Psoas muscle (tissue), 7 donors: ENCODE measurements around the gene SMIM45.

Experiments used
- ATAC-seq, 4 donors: fragments of 200-7000 bp; cut with Tn5 transposase; one replicate each; pipeline ENCODE4 v1.9.1; 2020; ENCODE audit warnings: moderate library complexity in 3 of 4, mild to moderate bottlenecking in 2 of 4
- DNase-seq, 2 donors: peaks; one replicate each; pipeline ENCODE4 v3.0.0-alpha.2; 2020
- H3K27ac ChIP-seq: fragments of 200-600 bp; one replicate; pipeline ENCODE4 v1.8.0; 2022
- H3K27me3 ChIP-seq, 3 donors: fragments of 200-600 bp in 1 of 3; one replicate each; pipeline versions ENCODE4 v1.6.1 to v1.8.0; 2013 to 2022; ENCODE audit warnings: low read length in 2 of 3, mild to moderate bottlenecking in 2 of 3, moderate library complexity in 1 of 3; ENCODE audit not compliant: insufficient read depth in 3 of 3
- H3K36me3 ChIP-seq, 2 donors: fragments of 200-600 bp in 1 of 2; one replicate each; pipeline versions ENCODE4 v1.6.1 to v1.8.0; 2013 to 2022; ENCODE audit warnings: low read depth in 1 of 2, mild to moderate bottlenecking in 1 of 2, moderate library complexity in 1 of 2; ENCODE audit not compliant: insufficient read depth in 1 of 2
- H3K4me1 ChIP-seq: fragments of 200-600 bp; one replicate; pipeline ENCODE4 v1.8.0; 2022
- H3K4me3 ChIP-seq: fragments of 200-600 bp; one replicate; pipeline ENCODE4 v1.8.0; 2022; ENCODE audit warnings: mild to moderate bottlenecking
- H3K9me3 ChIP-seq: fragments of 200-600 bp; one replicate; pipeline ENCODE4 v1.8.0; 2022
- CTCF ChIP-seq: fragments of 200-600 bp; IDR thresholded peaks from one replicate; pipeline ENCODE4 v1.8.0; 2022; ENCODE audit warnings: antibody characterized with exemption
- WGBS, 3 donors: extraction: QIAGEN DNeasy Blood & Tissue Kit; methylation state at CpG; one replicate each; pipeline versions ENCODE4 v1.1.6 to v1.1.7; 2013; 5-methylcytosine and 5-hydroxymethylcytosine counted together
- intact Hi-C, 2 donors: fragments of 100-400 bp; cut with DNase I; formaldehyde crosslinking; loops; one replicate each; pipeline versions ENCODE4 v1.11.0 to v1.14.2; 2022
- donor health status: healthy with polysubstance abuse.
- donor health status: DM: no; HTN: no; CAD: no; lungs with moderate emphysema.
- donor health status: Bipolar disorder and iron deficiency.
- donor health status: healthy.
- donor health status: DM: yes; HTN: yes; CAD: no.
- donor health status: DM: no; HTN: no; CAD: no.
- donor health status: DM: yes; HTN: yes; CAD: no.

Gene SMIM45

GRCh38 chr22:41931701-41932269 lies 20.2 kb upstream of the SMIM45 start:
- no peaks in the 10 kb centered on the region for H3K4me1 ChIP-seq
- no peaks in the 10 kb centered on the region for H3K36me3 ChIP-seq
- WGBS, 3 donors, result 78 to 83% (median 80%) methylated on average over 10 of the region's 10 CpGs
- no peak overlapping the region for H3K27ac ChIP-seq
- intact Hi-C loops, result no loop called here
- no peak overlapping the region for H3K4me3 ChIP-seq
- ATAC-seq (no peak), DNase-seq (no peak)
- no peak for TF ChIP-seq CTCF
- no peaks in the 10 kb centered on the region for H3K9me3 ChIP-seq
- H3K27me3 ChIP-seq, result no peaks in the 10 kb centered on the region

DNA sequence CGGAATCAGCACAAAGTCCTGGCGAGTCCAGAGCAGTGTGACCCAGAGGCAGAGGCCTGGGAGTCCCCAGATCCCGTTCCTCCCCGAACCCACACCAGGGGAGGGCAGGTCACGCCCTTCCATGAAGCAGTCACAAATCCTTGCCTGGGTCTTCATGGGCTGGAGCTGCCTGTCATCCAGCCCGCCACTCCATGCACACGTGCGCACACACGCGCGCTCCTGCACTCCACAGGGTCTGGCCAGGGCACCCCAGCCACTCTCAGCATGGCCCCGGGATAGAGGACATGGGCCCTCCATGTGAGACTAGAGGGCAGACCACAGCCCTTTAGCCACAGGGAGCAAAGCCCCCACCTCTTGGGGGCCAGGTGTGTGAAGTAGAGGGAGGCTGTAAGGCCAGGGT lies 19.6 kb upstream of the SMIM45 start:
- no peak overlapping the region for H3K4me3 ChIP-seq
- no peaks in the 10 kb centered on the region for H3K36me3 ChIP-seq
- WGBS, 3 donors, result 93 to 97% (median 95%) methylated on average over 12 of the region's 12 CpGs
- no peaks in the 10 kb centered on the region for H3K27me3 ChIP-seq
- DNase-seq (no peak), ATAC-seq (no peak)
- no peaks in the 10 kb centered on the region for H3K4me1 ChIP-seq
- intact Hi-C loops, result no loop called here
- H3K27ac ChIP-seq, result no peak overlapping the region
- H3K9me3 ChIP-seq, result no peaks in the 10 kb centered on the region
- TF ChIP-seq CTCF, result no peak

- Histone ChIP-seq H3K9me3 (no peaks in the 10 kb centered on the region), H3K4me3 (no peak overlapping the region), H3K27ac (no peak overlapping the region), H3K4me1 (no peaks in the 10 kb centered on the region), H3K27me3 (no peaks in the 10 kb centered on the region), H3K36me3 (no peaks in the 10 kb centered on the region)
- no peak for TF ChIP-seq CTCF
- intact Hi-C loops, result no loop called here
- ATAC-seq, result no peak
- no peak for DNase-seq
- WGBS, 3 donors, result 82 to 90% (median 85%) methylated on average over 16 of the region's 16 CpGs
These were observed 18.4 kb upstream of the SMIM45 start for GRCh38 chr22:41933411-41934177.

DNA sequence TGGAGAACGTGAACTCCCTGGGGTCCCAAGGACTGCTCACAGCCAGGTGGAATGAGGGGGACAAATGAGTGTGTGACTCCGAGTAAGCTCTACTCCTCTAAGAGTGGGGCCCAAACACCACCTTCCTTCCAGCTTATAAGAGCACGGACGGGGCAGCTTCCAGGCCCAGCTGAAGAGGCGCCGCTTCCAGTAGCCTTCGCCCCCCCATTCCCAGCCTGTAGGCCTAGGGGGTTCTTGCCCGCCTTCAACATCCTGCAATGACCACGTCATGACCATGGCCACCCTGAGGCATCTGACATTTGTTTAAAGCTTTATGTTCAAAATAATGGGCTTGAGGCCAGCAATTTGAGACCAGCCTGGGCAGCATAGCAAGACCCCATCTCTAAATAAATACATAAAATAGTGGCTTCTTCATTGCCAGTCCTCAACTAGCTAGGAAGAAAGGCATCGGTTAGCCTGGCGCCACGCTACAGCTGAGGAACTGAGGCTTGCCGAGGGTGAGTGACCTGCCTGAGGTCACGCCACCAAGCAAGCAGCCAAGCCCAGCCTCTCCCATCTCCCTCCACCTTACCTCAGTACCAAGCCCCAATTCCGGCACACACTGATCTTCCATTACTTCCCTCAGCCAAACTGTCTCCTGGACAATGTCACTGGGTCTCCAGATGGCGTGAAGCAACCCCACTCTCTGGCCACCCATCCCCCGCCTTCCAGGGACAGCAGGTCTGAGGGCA lies 17.5 kb upstream of the SMIM45 start:
- no peaks in the 10 kb centered on the region for H3K27me3 ChIP-seq
- no peaks in the 10 kb centered on the region for H3K9me3 ChIP-seq
- no peak overlapping the region for H3K27ac ChIP-seq
- intact Hi-C loops, result no loop called here
- WGBS, 3 donors, result 81 to 91% (median 88%) methylated on average over 17 of the region's 17 CpGs
- peak in 2 of 4 donors; percentile 1 to 14 for ATAC-seq
- H3K4me1 ChIP-seq, result no peaks in the 10 kb centered on the region
- DNase-seq, result no peak
- H3K36me3 ChIP-seq, result no peaks in the 10 kb centered on the region
- TF ChIP-seq CTCF, result no peak
- no peak overlapping the region for H3K4me3 ChIP-seq
